Naive thymus-derived CD4-positive, alpha-beta T cell (primary cell): ENCODE results near the gene SUGCT. TPM values are rescaled to one million over a fixed set of nuclear protein-coding genes. Genes with fewer than 3 reads are reported as not detected.
"Not testable (repeated sequence)": the region's sequence is repeated elsewhere in the genome, so short reads cannot be mapped to it uniquely, and the experiment has no call there.

Experiments used
- ATAC-seq: fragments of 150-1000 bp; cut with Tn5 transposase; 2 replicates; pipeline ENCODE4 v1.10.0; 2021; ENCODE audit warnings: mild to moderate bottlenecking, moderate library complexity
- CTCF ChIA-PET: fragments of 350-600 bp; sonication (Branson Sonifier 250); formaldehyde crosslinking; loops from one replicate; lab custom pipeline; 2021; ENCODE audit warnings: antibody characterized with exemption; lab: Charles Lee
- POLR2A ChIA-PET: fragments of 350-600 bp; sonication (Branson Sonifier 250); formaldehyde crosslinking; loops from one replicate; lab custom pipeline; 2021; ENCODE audit warnings: antibody characterized with exemption, inconsistent platforms; lab: Charles Lee
- DNase-seq, 9 donors: peaks; one replicate each; pipeline versions ENCODE4 v3.0.0 to v3.0.0-alpha.2; 2020 to 2022; ENCODE audit warnings: mixed read lengths in 1 of 9
- H3K27ac ChIP-seq: one replicate; pipeline ENCODE4 v1.7.0; 2013; ENCODE audit warnings: mild to moderate bottlenecking, low read depth, low read length, moderate library complexity
- H3K27me3 ChIP-seq, 2 donors: one replicate each; pipeline ENCODE4 v1.7.0; 2013; ENCODE audit warnings: low read length in 2 of 2, mild to moderate bottlenecking in 2 of 2, moderate library complexity in 2 of 2; ENCODE audit not compliant: control insufficient read depth in 2 of 2, insufficient read depth in 2 of 2
- H3K36me3 ChIP-seq, 3 experiments: 1 replicate in 2 of 3; 2 replicates in 1 of 3; pipeline ENCODE4 v1.7.0; 2013; ENCODE audit warnings: low read length in 3 of 3, mild to moderate bottlenecking in 3 of 3, moderate library complexity in 1 of 3; ENCODE audit not compliant: insufficient read depth in 3 of 3, control insufficient read depth in 2 of 3
- H3K4me1 ChIP-seq, 2 donors: one replicate each; pipeline ENCODE4 v1.7.0; 2013; ENCODE audit warnings: low read length in 2 of 2, mild to moderate bottlenecking in 2 of 2, moderate library complexity in 1 of 2; ENCODE audit not compliant: control insufficient read depth in 2 of 2, insufficient read depth in 2 of 2
- H3K4me3 ChIP-seq: 2 replicates; pipeline ENCODE4 v1.7.0; 2013; ENCODE audit warnings: mild to moderate bottlenecking, low read length
- H3K9me3 ChIP-seq, 3 experiments: 1 replicate in 2 of 3; 2 replicates in 1 of 3; pipeline ENCODE4 v1.7.0; 2013; ENCODE audit warnings: low read length in 3 of 3; ENCODE audit not compliant: control insufficient read depth in 2 of 3
- H3K27ac Mint-ChIP-seq, 9 donors: one replicate each; pipeline ENCODE4 v1.8.0; 2020 to 2022; ENCODE audit warnings: mixed read lengths in 9 of 9, mild to moderate bottlenecking in 8 of 9, moderate library complexity in 5 of 9, inconsistent platforms in 2 of 9
- H3K27me3 Mint-ChIP-seq, 5 donors: one replicate each; pipeline ENCODE4 v1.8.0; 2021 to 2022; ENCODE audit warnings: mixed read lengths in 5 of 5, mild to moderate bottlenecking in 1 of 5
- H3K36me3 Mint-ChIP-seq, 5 donors: one replicate each; pipeline ENCODE4 v1.8.0; 2020 to 2022; ENCODE audit warnings: mixed read lengths in 5 of 5, mild to moderate bottlenecking in 3 of 5, inconsistent platforms in 1 of 5
- H3K4me1 Mint-ChIP-seq, 7 donors: one replicate each; pipeline ENCODE4 v1.8.0; 2020 to 2022; ENCODE audit warnings: mixed read lengths in 7 of 7, mild to moderate bottlenecking in 3 of 7, inconsistent platforms in 1 of 7
- H3K4me3 Mint-ChIP-seq, 10 donors: one replicate each; pipeline ENCODE4 v1.8.0; 2020 to 2022; ENCODE audit warnings: mild to moderate bottlenecking in 10 of 10, mixed read lengths in 10 of 10, moderate library complexity in 6 of 10, inconsistent platforms in 2 of 10
- H3K9me3 Mint-ChIP-seq, 11 donors: one replicate each; pipeline ENCODE4 v1.8.0; 2020 to 2022; ENCODE audit warnings: mixed read lengths in 11 of 11, mild to moderate bottlenecking in 4 of 11, inconsistent platforms in 1 of 11, moderate library complexity in 1 of 11
- intact Hi-C, 2 donors: fragments of 100-400 bp; cut with micrococcal nuclease; formaldehyde crosslinking; loops; one replicate each; pipeline ENCODE4 v1.15.1; 2023
- polyA plus RNA-seq, 2 donors: library from polyadenylated mRNA; unstranded; fragments of 300-500 nt; fragmentation: Illumina TruSeq; gene quantifications; one replicate each; pipeline ENCODE4 v1.2.3, GENCODE V29; 2021
- total RNA-seq, 6 experiments: library from RNA in 5 of 6; stranded (reverse) in 5 of 6; gene quantifications; 1 replicate in 5 of 6; 2 replicates in 1 of 6; pipeline ENCODE4 v1.2.3 and lab custom pipeline; 2021 to 2026

The SUGCT gene
- total and polyA plus RNA-seq, 7 experiments from 2014 or later = 0.95 to 2.7 (median 2.2) TPM; not detected in 1

DNA sequence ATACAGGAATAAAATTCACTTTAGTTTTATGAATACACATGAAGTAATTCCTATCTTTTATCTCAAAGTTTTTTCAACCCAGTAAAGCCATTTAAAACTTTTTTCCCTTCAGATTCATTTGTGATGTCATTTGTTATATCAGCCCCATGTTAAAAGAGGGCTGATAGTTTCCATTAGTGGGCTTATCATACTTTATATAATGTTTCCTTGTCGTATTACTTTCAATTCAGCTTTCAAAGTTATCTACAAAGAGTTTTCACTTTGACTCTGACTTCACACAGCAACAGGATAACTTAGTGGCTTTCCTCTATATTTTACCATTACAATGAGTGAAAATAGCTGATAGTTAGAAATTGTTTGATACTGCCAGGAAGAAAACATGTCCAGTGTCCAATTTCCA is 484.8 kb downstream of the SUGCT start:
- ChIA-PET POLR2A (no interaction called here), CTCF (no interaction called here)
- no peaks in the 10 kb centered on the region for H3K36me3 ChIP-seq
- no peak for DNase-seq
- Mint-ChIP-seq H3K36me3 (no peaks in the 10 kb centered on the region), H3K4me1 (no peaks in the 10 kb centered on the region), H3K4me3 (no peak overlapping the region), H3K9me3 (no peaks in the 10 kb centered on the region), H3K27ac (no peak overlapping the region), H3K27me3 (peaks cover 0 to 11% (median 0%) of the 10 kb centered on the region in 5 donors)
- ATAC-seq = no peak
- H3K27ac ChIP-seq = no peak overlapping the region
- H3K9me3 ChIP-seq = no peaks in the 10 kb centered on the region
- intact Hi-C loops = no loop called here
- no peaks in the 10 kb centered on the region for H3K27me3 ChIP-seq
- no peaks in the 10 kb centered on the region for H3K4me1 ChIP-seq
- H3K4me3 ChIP-seq = no peak overlapping the region

DNA sequence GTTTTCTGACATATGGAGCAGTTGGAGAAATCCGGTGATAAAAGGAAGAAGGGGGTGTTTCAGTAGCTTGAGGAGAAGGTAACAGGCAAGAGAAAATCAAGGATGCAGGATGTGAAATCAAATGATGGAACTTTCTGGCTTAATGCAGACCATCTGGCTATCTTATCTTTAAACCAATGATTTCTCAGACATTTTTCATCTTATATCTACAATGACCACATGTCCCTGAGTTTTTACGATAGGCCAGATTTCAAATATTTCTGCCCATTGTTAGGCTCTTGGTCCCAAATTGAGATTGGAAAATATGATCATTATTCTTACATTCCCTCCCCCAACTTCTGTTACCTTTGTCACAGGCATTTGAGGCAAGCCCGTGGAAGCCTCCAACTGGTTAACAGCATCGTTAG is 486.8 kb downstream of the SUGCT start:
- Histone ChIP-seq H3K4me3 (no peak overlapping the region), H3K4me1 (no peaks in the 10 kb centered on the region), H3K9me3 (no peaks in the 10 kb centered on the region), H3K27ac (no peak overlapping the region), H3K36me3 (no peaks in the 10 kb centered on the region), H3K27me3 (no peaks in the 10 kb centered on the region)
- peaks cover 0 to 11% (median 0%) of the 10 kb centered on the region in 5 donors for H3K27me3 Mint-ChIP-seq
- no peaks in the 10 kb centered on the region for H3K4me1 Mint-ChIP-seq
- ATAC-seq (no peak), DNase-seq (no peak)
- ChIA-PET POLR2A (no interaction called here), CTCF (no interaction called here)
- no peaks in the 10 kb centered on the region for H3K36me3 Mint-ChIP-seq
- H3K9me3 Mint-ChIP-seq = peaks cover 0 to 1% (median 0%) of the 10 kb centered on the region in 11 donors
- no peak overlapping the region for H3K4me3 Mint-ChIP-seq
- intact Hi-C loops = no loop called here
- no peak overlapping the region for H3K27ac Mint-ChIP-seq

DNA sequence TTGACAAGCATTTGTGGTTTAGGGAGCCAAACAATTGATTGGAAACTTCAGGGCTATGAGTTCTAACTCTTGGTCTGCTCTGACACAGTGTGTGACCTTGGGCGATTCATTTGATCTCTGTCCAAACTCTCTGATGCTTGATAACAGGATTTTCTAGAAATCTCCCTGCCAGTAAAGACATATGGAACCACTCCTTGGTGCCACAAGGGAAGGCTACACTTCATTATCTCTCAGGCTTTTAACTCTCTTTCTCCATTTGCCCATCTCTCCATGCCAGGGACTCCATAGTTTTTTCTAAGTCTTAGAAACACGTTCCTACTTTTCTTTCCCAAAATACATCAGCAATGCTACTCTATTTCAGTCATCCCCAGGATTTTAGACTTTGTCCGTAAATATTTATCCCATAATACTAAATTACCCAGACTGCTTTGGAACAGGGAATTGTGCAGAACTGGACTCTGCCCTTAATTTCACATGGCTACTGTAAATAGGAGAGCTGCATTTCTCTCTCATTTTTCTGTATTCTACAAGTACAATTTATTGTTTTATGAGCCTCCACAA is 488.2 kb downstream of the SUGCT start:
- H3K27me3 Mint-ChIP-seq = peaks cover 0 to 11% (median 0%) of the 10 kb centered on the region in 5 donors
- peaks cover 0 to 4% (median 0%) of the 10 kb centered on the region in 5 donors for H3K36me3 Mint-ChIP-seq
- H3K36me3 ChIP-seq = no peaks in the 10 kb centered on the region
- intact Hi-C loops = no loop called here
- POLR2A ChIA-PET = no interaction called here
- no peak overlapping the region for H3K27ac ChIP-seq
- no peaks in the 10 kb centered on the region for H3K27me3 ChIP-seq
- H3K27ac Mint-ChIP-seq = no peak overlapping the region
- H3K9me3 ChIP-seq = no peaks in the 10 kb centered on the region
- no peaks in the 10 kb centered on the region for H3K4me1 ChIP-seq
- CTCF ChIA-PET = no interaction called here
- no peak overlapping the region for H3K4me3 ChIP-seq
- no peak for ATAC-seq
- peaks cover 0 to 7% (median 0%) of the 10 kb centered on the region in 11 donors for H3K9me3 Mint-ChIP-seq
- peaks cover 0 to 2% (median 0%) of the 10 kb centered on the region in 7 donors for H3K4me1 Mint-ChIP-seq
- no peak for DNase-seq
- no peak overlapping the region for H3K4me3 Mint-ChIP-seq

DNA sequence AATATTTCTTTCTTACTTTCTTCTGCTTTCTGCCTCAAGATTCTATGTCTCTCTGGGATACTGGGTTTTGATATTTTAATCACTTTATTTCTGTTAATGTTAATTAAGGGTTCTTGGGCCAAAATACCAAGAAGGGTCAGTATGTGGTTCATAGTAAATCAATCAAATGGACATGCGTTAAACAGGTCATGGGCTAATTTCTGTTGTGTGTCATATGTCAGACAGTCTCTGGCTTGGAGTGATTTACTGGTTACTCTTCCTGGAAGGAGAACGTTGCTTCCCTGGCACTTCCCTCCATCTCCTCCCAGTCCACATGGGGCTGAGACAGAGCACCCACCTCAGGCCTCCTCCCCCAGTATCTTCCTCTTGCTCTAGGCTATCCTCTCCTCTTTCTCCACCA is 489.1 kb downstream of the SUGCT start:
- no peak overlapping the region for H3K27ac ChIP-seq
- intact Hi-C loops = no loop called here
- DNase-seq (no peak), ATAC-seq (no peak)
- H3K27ac Mint-ChIP-seq = no peak overlapping the region
- peaks cover 0 to 2% (median 0%) of the 10 kb centered on the region in 7 donors for H3K4me1 Mint-ChIP-seq
- H3K36me3 Mint-ChIP-seq = peaks cover 0 to 4% (median 0%) of the 10 kb centered on the region in 5 donors
- H3K9me3 Mint-ChIP-seq = peaks cover 0 to 7% (median 0%) of the 10 kb centered on the region in 11 donors
- H3K4me1 ChIP-seq = no peaks in the 10 kb centered on the region
- no peak overlapping the region for H3K4me3 ChIP-seq
- H3K4me3 Mint-ChIP-seq = no peak overlapping the region
- no peaks in the 10 kb centered on the region for H3K9me3 ChIP-seq
- ChIA-PET POLR2A (no interaction called here), CTCF (no interaction called here)
- no peaks in the 10 kb centered on the region for H3K27me3 ChIP-seq
- H3K36me3 ChIP-seq = no peaks in the 10 kb centered on the region
- peaks cover 0 to 11% (median 0%) of the 10 kb centered on the region in 5 donors for H3K27me3 Mint-ChIP-seq

DNA sequence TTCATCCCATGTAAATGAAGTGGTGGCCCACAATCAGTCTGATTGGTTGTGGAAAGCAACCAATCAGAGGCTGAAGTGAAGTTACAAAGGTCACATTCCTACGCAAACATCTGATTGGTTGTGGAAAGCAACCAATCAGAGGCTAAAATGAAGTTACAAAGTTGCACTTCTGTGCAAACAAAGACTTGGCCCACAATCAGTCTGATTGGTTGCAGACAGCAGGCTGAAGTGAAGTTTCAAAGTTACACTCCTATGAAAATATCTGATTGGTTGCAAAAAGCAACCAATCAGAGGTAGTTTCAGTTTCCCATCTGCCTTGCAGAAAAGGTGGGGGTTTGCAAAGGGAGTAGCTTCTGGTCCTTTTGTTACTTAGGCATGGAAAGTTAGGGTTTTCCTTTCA is 492.6 kb downstream of the SUGCT start:
- H3K4me1 ChIP-seq, H3K4me1 Mint-ChIP-seq, H3K27me3 ChIP-seq, ATAC-seq, H3K27ac Mint-ChIP-seq, H3K9me3 Mint-ChIP-seq, H3K27me3 Mint-ChIP-seq, DNase-seq, H3K4me3 Mint-ChIP-seq, H3K4me3 ChIP-seq, H3K36me3 ChIP-seq, CTCF ChIA-PET, intact Hi-C loops, H3K27ac ChIP-seq, H3K9me3 ChIP-seq, POLR2A ChIA-PET, H3K36me3 Mint-ChIP-seq: not testable (repeated sequence)

DNA sequence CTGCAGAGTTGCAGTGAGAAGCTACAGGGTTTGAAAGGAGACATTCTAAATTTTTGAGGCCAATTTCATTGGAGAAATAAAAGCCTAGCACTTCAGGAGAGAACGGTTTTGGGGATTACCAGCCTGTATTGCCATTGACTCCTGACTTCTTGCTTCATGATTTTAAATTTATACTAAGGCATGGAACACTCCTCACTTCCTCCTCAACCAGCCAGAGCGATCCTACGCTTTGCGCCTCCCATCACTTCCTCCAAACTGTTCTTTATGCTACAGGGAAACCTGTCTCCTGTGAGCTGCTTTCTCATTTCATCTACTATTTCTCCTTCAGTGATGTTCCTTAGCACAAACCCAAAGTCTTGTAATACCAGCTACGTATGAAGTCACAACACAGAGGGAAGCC is 495.1 kb downstream of the SUGCT start:
- Mint-ChIP-seq H3K36me3 (peaks cover 0 to 4% (median 0%) of the 10 kb centered on the region in 5 donors), H3K9me3 (peaks cover 0 to 7% (median 0%) of the 10 kb centered on the region in 11 donors), H3K27ac (no peak overlapping the region), H3K4me3 (no peak overlapping the region), H3K27me3 (peaks cover 0 to 7% (median 0%) of the 10 kb centered on the region in 5 donors), H3K4me1 (peaks cover 0 to 2% (median 0%) of the 10 kb centered on the region in 7 donors)
- H3K9me3 ChIP-seq = no peaks in the 10 kb centered on the region
- no peaks in the 10 kb centered on the region for H3K36me3 ChIP-seq
- H3K27me3 ChIP-seq = no peaks in the 10 kb centered on the region
- H3K4me3 ChIP-seq = no peak overlapping the region
- ATAC-seq = no peak
- POLR2A ChIA-PET = no interaction called here
- DNase-seq = no peak
- H3K27ac ChIP-seq = no peak overlapping the region
- intact Hi-C loops = no loop called here
- CTCF ChIA-PET = no interaction called here
- no peaks in the 10 kb centered on the region for H3K4me1 ChIP-seq

DNA sequence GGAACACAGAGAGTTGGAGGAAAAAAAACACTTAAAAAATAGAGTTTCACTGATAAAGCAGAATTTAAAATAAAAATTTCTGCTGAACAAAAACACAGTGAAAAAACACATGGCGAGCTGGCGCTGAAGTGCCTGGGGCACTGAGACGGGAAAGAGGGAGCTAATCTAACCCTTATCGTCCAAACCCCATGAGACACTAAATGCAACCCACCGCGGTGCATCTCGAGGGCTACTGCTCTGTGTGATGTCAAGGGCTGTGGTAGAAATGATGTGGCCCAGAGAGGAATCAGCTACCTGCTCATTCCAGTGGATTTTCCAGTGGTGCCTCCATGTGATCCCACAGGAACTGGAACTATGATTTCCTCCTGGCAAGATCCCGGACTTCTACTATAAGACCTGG is 499.3 kb downstream of the SUGCT start:
- H3K9me3 Mint-ChIP-seq = peaks cover 0 to 3% (median 0%) of the 10 kb centered on the region in 11 donors
- ChIA-PET POLR2A (no interaction called here), CTCF (no interaction called here)
- ATAC-seq (no peak), DNase-seq (no peak)
- no peak overlapping the region for H3K27ac Mint-ChIP-seq
- Histone ChIP-seq H3K4me3 (no peak overlapping the region), H3K9me3 (no peaks in the 10 kb centered on the region), H3K27ac (no peak overlapping the region), H3K4me1 (no peaks in the 10 kb centered on the region), H3K36me3 (no peaks in the 10 kb centered on the region), H3K27me3 (no peaks in the 10 kb centered on the region)
- no peak overlapping the region for H3K4me3 Mint-ChIP-seq
- H3K4me1 Mint-ChIP-seq = no peaks in the 10 kb centered on the region
- no peaks in the 10 kb centered on the region for H3K36me3 Mint-ChIP-seq
- peaks cover 0 to 8% (median 6%) of the 10 kb centered on the region in 5 donors for H3K27me3 Mint-ChIP-seq
- intact Hi-C loops = no loop called here
